Dedifferentiated amniotic fluid mesenchymal stem cell (primary cell): ENCODE measurements around the gene PRKACG.
"Not testable (repeated sequence)": the region's sequence is repeated elsewhere in the genome, so short reads cannot be mapped to it uniquely, and the experiment has no call there.

Experiments
- DNase-seq: peaks from one replicate; pipeline ENCODE4 v3.0.0-alpha.2; 2016; ENCODE audit errors: extremely low spot score

PRKACG gene

GRCh38 chr9:69014013-69014412, at the start of gene PRKACG:
Gene PRKACG, minus strand, starts transcription at chr9:69014113. Its CDS starts 21 bp downstream, at chr9:69014092.
- DNase-seq = no peak

- DNase-seq = no peak
These were observed 48.3 kb upstream of the PRKACG start for GRCh38 chr9:69062195-69062594.

GRCh38 chr9:69060766-69061165, 46.9 kb upstream of the PRKACG start:
- DNase-seq = no peak

- no peak for DNase-seq
These were observed 44.2 kb upstream of the PRKACG start for GRCh38 chr9:69058101-69058500.

GRCh38 chr9:69056191-69056815, 42.4 kb upstream of the PRKACG start:
- no peak for DNase-seq

GRCh38 chr9:69054989-69055388, 41.1 kb upstream of the PRKACG start:
- DNase-seq = no peak

- DNase-seq = not testable (repeated sequence)
These were observed 37.0 kb upstream of the PRKACG start for GRCh38 chr9:69050936-69051335.

- no peak for DNase-seq
These were observed 35.2 kb upstream of the PRKACG start for GRCh38 chr9:69049094-69049493.

- DNase-seq = no peak
These were observed 33.5 kb upstream of the PRKACG start for GRCh38 chr9:69047371-69047770.

- DNase-seq = no peak
These were observed 32.8 kb upstream of the PRKACG start for GRCh38 chr9:69046723-69047122.

GRCh38 chr9:69045821-69046220, 31.9 kb upstream of the PRKACG start:
- no peak for DNase-seq

GRCh38 chr9:69044240-69045219, 30.6 kb upstream of the PRKACG start:
- no peak for DNase-seq

- DNase-seq = no peak
These were observed 26.7 kb upstream of the PRKACG start for GRCh38 chr9:69040646-69041045.

GRCh38 chr9:69036799-69037198, 22.9 kb upstream of the PRKACG start:
- no peak for DNase-seq

GRCh38 chr9:69036309-69036708, 22.4 kb upstream of the PRKACG start:
- DNase-seq = no peak

- DNase-seq = peak; percentile 62
These were observed 21.8 kb upstream of the PRKACG start, which contains the start of gene FXN for GRCh38 chr9:69035438-69036308. Gene FXN, plus strand, starts transcription at chr9:69035752. Its CDS starts 31 bp downstream, at chr9:69035783.

GRCh38 chr9:69034071-69034470, 20.2 kb upstream of the PRKACG start:
- no peak for DNase-seq

- DNase-seq = no peak
These were observed 17.1 kb upstream of the PRKACG start for GRCh38 chr9:69030851-69031645.

GRCh38 chr9:69029535-69029934, 15.6 kb upstream of the PRKACG start:
- no peak for DNase-seq

GRCh38 chr9:69028754-69029153, 14.8 kb upstream of the PRKACG start:
- DNase-seq = no peak
